Stomach (tissue), 4 donors: ENCODE data around the gene HLA-F.

Experiments
- CTCF ChIP-seq, 7 experiments: fragments of 450-650 bp in 4 of 7; fragments of 200-600 bp in 3 of 7; sonication (generic) in 3 of 7; IDR thresholded peaks; one replicate each; pipeline ENCODE4 v1.5.1; 2016 to 2019; ENCODE audit warnings: antibody characterized with exemption in 7 of 7, control low read depth in 2 of 7, mild to moderate bottlenecking in 1 of 7
- EP300 ChIP-seq: sonication (generic); formaldehyde crosslinking; IDR thresholded peaks from one replicate; pipeline ENCODE4 v1.6.1; 2017; ENCODE audit warnings: antibody characterized with exemption

- TF ChIP-seq CTCF (IDR thresholded peaks at IDR 0.05) = no peak
- TF ChIP-seq EP300 = no peak
Measured at GRCh38 chr6:29757282-29757681, 34.0 kb downstream of the HLA-F start.
